Keratinocyte (primary cell): ENCODE measurements around the gene ARHGEF19.

Source experiments
- EZH2 ChIP-seq: IDR thresholded peaks from one replicate; pipeline ENCODE4 v1.6.1; 2012; ENCODE audit warnings: inconsistent platforms, mild to moderate bottlenecking, low read length, moderate library complexity
- TF ChIP-seq, protein P1 (sequence below), 3 experiments: IDR thresholded peaks in 1 of 3; conservative IDR thresholded peaks in 1 of 3; optimal IDR thresholded peaks in 1 of 3; 2 replicates in 2 of 3; 3 replicates in 1 of 3; pipeline versions ENCODE3 to v1.5.1; 2011; ENCODE audit warnings: low read length in 3 of 3, mild to moderate bottlenecking in 3 of 3, moderate library complexity in 2 of 3, control low read depth in 1 of 3, inconsistent platforms in 1 of 3; ENCODE audit not compliant: insufficient read depth in 2 of 3; ENCODE audit errors: extremely low read depth in 1 of 3

DNA sequence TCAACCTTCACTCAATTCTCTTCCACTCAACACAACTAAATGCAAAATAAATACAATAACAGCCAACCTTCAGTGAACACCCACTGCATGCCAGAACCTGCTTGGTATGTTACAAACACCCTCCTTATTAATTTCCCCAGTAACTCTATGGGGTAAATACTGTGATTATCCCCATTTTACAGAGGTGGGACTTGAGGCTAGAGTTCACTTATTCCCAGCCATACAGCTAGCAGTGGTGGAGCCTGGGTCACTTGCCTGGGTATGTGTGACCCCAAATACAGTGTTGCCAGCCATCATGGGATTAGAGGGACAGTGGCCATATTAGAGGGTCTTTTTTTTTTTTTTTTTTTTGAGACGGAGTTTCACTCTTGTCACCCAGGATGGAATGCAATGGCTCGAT, 22.9 kb upstream of the ARHGEF19 start:
- TF ChIP-seq, protein P1, sequence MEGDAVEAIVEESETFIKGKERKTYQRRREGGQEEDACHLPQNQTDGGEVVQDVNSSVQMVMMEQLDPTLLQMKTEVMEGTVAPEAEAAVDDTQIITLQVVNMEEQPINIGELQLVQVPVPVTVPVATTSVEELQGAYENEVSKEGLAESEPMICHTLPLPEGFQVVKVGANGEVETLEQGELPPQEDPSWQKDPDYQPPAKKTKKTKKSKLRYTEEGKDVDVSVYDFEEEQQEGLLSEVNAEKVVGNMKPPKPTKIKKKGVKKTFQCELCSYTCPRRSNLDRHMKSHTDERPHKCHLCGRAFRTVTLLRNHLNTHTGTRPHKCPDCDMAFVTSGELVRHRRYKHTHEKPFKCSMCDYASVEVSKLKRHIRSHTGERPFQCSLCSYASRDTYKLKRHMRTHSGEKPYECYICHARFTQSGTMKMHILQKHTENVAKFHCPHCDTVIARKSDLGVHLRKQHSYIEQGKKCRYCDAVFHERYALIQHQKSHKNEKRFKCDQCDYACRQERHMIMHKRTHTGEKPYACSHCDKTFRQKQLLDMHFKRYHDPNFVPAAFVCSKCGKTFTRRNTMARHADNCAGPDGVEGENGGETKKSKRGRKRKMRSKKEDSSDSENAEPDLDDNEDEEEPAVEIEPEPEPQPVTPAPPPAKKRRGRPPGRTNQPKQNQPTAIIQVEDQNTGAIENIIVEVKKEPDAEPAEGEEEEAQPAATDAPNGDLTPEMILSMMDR (optimal IDR thresholded peaks at IDR 0.05 in 1 of 3, IDR thresholded peaks at IDR 0.05 in 1 of 3, conservative IDR thresholded peaks at IDR 0.05 in 1 of 3; ENCODE audit: extremely low read depth in 1 of 3, insufficient read depth in 2 of 3, low read length in 3 of 3) = no peak
- TF ChIP-seq EZH2 = no peak
